WTC11 (cell line): ENCODE measurements around the gene TAAR8. TPM values are rescaled to one million over a fixed set of nuclear protein-coding genes. Genes with fewer than 3 reads are reported as not detected.

Source experiments
- ATAC-seq: fragments of 200-7000 bp; cut with Tn5 transposase; 2 replicates; pipeline ENCODE4 v1.10.0; 2021; ENCODE audit warnings: mild to moderate bottlenecking, moderate library complexity
- CTCF ChIA-PET: fragments of 300-600 bp; sonication (Branson Sonifier 250); formaldehyde crosslinking; loops from one replicate; lab custom pipeline; 2021; ENCODE audit warnings: antibody characterized with exemption; lab: Charles Lee
- POLR2A ChIA-PET: fragments of 350-600 bp; sonication (Branson Sonifier 250); formaldehyde crosslinking; loops from one replicate; lab custom pipeline; 2021; ENCODE audit warnings: antibody characterized with exemption; lab: Charles Lee
- DNase-seq: peaks from one replicate; pipeline ENCODE4 v3.0.0; 2021; ENCODE audit warnings: low spot score
- H3K27ac Mint-ChIP-seq: 2 replicates; pipeline ENCODE4 v1.8.0; 2021; ENCODE audit warnings: mixed read lengths
- H3K27me3 Mint-ChIP-seq: 2 replicates; pipeline ENCODE4 v1.8.0; 2021; ENCODE audit warnings: low read depth, mild to moderate bottlenecking, moderate library complexity, mixed read lengths
- H3K36me3 Mint-ChIP-seq: 2 replicates; pipeline ENCODE4 v1.8.0; 2021; ENCODE audit warnings: mixed read lengths
- H3K4me1 Mint-ChIP-seq: 2 replicates; pipeline ENCODE4 v1.8.0; 2022; ENCODE audit warnings: mixed read lengths
- H3K4me3 Mint-ChIP-seq: 2 replicates; pipeline ENCODE4 v1.8.0; 2021; ENCODE audit warnings: mild to moderate bottlenecking, moderate library complexity, mixed read lengths
- H3K9me3 Mint-ChIP-seq: 2 replicates; pipeline ENCODE4 v1.8.0; 2021; ENCODE audit warnings: mixed read lengths
- CREB1 ChIP-seq: sonication (generic); formaldehyde crosslinking; IDR thresholded peaks from 2 replicates; pipeline ENCODE4 v1.8.0; 2023; ENCODE audit warnings: mild to moderate bottlenecking, missing genetic modification reagents
- CREM ChIP-seq: sonication (generic); formaldehyde crosslinking; IDR thresholded peaks from 2 replicates; pipeline ENCODE4 v1.8.1; 2022; ENCODE audit warnings: mild to moderate bottlenecking, missing genetic modification reagents, moderate library complexity
- ELF4 ChIP-seq: sonication (generic); formaldehyde crosslinking; IDR thresholded peaks from 2 replicates; pipeline ENCODE4 v1.8.1; 2022; ENCODE audit warnings: low read depth, mild to moderate bottlenecking, moderate library complexity, missing genetic modification reagents
- ETV6 ChIP-seq: sonication (generic); formaldehyde crosslinking; IDR thresholded peaks from 2 replicates; pipeline ENCODE4 v1.8.1; 2022; ENCODE audit warnings: mild to moderate bottlenecking, missing genetic modification reagents
- FOXK1 ChIP-seq: sonication (generic); formaldehyde crosslinking; IDR thresholded peaks from 2 replicates; pipeline ENCODE4 v1.8.0; 2022; ENCODE audit warnings: mild to moderate bottlenecking, moderate library complexity, missing genetic modification reagents
- FOXP1 ChIP-seq: sonication (generic); formaldehyde crosslinking; IDR thresholded peaks from 2 replicates; pipeline ENCODE4 v1.8.0; 2022; ENCODE audit warnings: missing genetic modification reagents, mild to moderate bottlenecking, moderate library complexity, borderline replicate concordance
- GTF2I ChIP-seq: fragments of 250-450 bp; sonication (Bioruptor Pico); conservative IDR thresholded peaks from 2 replicates; pipeline ENCODE4 v1.4.0; 2021; ENCODE audit warnings: mild to moderate bottlenecking
- IRF2 ChIP-seq: sonication (generic); formaldehyde crosslinking; IDR thresholded peaks from 2 replicates; pipeline ENCODE4 v1.8.0; 2022; ENCODE audit warnings: low read depth, missing genetic modification reagents, borderline replicate concordance
- JAZF1 ChIP-seq: fragments of 250-450 bp; sonication (Bioruptor Pico); IDR thresholded peaks from 2 replicates; pipeline ENCODE4 v1.9.0; 2021; ENCODE audit warnings: moderate library complexity, mild to moderate bottlenecking, inconsistent platforms
- MYBL2 ChIP-seq: sonication (generic); formaldehyde crosslinking; IDR thresholded peaks from 2 replicates; pipeline ENCODE4 v1.8.1; 2023; ENCODE audit warnings: mild to moderate bottlenecking, moderate library complexity, missing genetic modification reagents
- NR1H2 ChIP-seq: sonication (generic); formaldehyde crosslinking; IDR thresholded peaks from 2 replicates; pipeline ENCODE4 v1.9.0; 2021; ENCODE audit warnings: mild to moderate bottlenecking, moderate library complexity, missing genetic modification reagents
- TCF7 ChIP-seq: sonication (generic); formaldehyde crosslinking; IDR thresholded peaks from 2 replicates; pipeline ENCODE4 v1.8.0; 2022; ENCODE audit warnings: mild to moderate bottlenecking, low read depth, missing genetic modification reagents, moderate library complexity
- ZNF138 ChIP-seq: sonication (generic); formaldehyde crosslinking; conservative IDR thresholded peaks from 2 replicates; pipeline ENCODE4 v1.8.1; 2022; ENCODE audit warnings: mild to moderate bottlenecking, moderate library complexity, missing genetic modification reagents
- ZNF232 ChIP-seq: sonication (generic); formaldehyde crosslinking; IDR thresholded peaks from 2 replicates; pipeline ENCODE4 v1.8.0; 2022; ENCODE audit warnings: mild to moderate bottlenecking, missing genetic modification reagents
- ZNF396 ChIP-seq: fragments of 250-450 bp; sonication (Bioruptor Pico); IDR thresholded peaks from 2 replicates; pipeline ENCODE4 v1.8.0; 2021; ENCODE audit warnings: mild to moderate bottlenecking, moderate library complexity, borderline replicate concordance
- ZNF416 ChIP-seq: fragments of 250-450 bp; sonication (Bioruptor Pico); IDR thresholded peaks from 2 replicates; pipeline ENCODE4 v1.9.0; 2021; ENCODE audit warnings: mild to moderate bottlenecking, inconsistent platforms
- total RNA-seq: library from RNA; stranded (reverse); gene quantifications from 3 replicates; pipeline ENCODE4 v1.2.3, GENCODE V29; 2021
- TF ChIP-seq, protein P1 (sequence below): fragments of 250-450 bp; sonication (Bioruptor Pico); IDR thresholded peaks from 2 replicates; pipeline ENCODE4 v1.9.0; 2021; ENCODE audit warnings: mild to moderate bottlenecking
- TF ChIP-seq, protein P2 (sequence below): sonication (generic); formaldehyde crosslinking; IDR thresholded peaks from 2 replicates; pipeline ENCODE4 v1.8.0; 2022; ENCODE audit warnings: mild to moderate bottlenecking, missing genetic modification reagents
- TF ChIP-seq, protein P3 (sequence below): sonication (generic); formaldehyde crosslinking; IDR thresholded peaks from 2 replicates; pipeline ENCODE4 v1.8.0; 2023; ENCODE audit warnings: missing genetic modification reagents, mild to moderate bottlenecking, borderline replicate concordance
- TF ChIP-seq, protein P4 (sequence below): sonication (generic); formaldehyde crosslinking; IDR thresholded peaks from 2 replicates; pipeline ENCODE4 v1.8.1; 2023; ENCODE audit warnings: mild to moderate bottlenecking, missing genetic modification reagents, moderate library complexity
- TF ChIP-seq, protein P5 (sequence below): sonication (generic); formaldehyde crosslinking; IDR thresholded peaks from 2 replicates; pipeline ENCODE4 v1.8.0; 2022; ENCODE audit warnings: mild to moderate bottlenecking, missing genetic modification reagents
- TF ChIP-seq, protein P6 (sequence below): sonication (generic); formaldehyde crosslinking; conservative IDR thresholded peaks from 2 replicates; pipeline ENCODE4 v1.8.1; 2022; ENCODE audit warnings: mild to moderate bottlenecking, missing genetic modification reagents
- TF ChIP-seq, protein P7 (sequence below): fragments of 250-450 bp; sonication (Bioruptor Pico); IDR thresholded peaks from 2 replicates; pipeline ENCODE4 v2.1.2; 2022; ENCODE audit warnings: mild to moderate bottlenecking, moderate library complexity

Gene TAAR8
- total RNA-seq, 1 experiment from 2014 or later = not detected

DNA sequence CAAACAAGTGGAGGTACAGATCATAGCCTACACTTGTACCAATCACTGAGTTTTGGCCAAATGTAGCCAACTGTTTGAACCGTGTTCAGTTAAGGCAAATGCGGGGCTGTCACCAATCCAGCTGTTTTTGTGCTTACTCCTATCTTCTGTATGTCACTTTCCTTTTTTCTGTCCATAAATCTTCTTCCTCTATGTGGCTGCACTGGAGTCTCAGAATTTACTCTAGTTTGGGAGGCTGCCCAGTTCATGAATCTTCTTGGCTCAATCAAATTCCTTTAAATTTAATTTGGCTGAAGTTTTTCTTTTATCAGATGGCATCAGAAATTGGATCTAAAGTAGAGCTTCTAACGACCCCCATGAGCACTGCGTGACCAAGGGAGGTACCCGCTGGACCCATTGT is 27.8 kb upstream of the TAAR8 start (continued):
- TF ChIP-seq, protein P1, sequence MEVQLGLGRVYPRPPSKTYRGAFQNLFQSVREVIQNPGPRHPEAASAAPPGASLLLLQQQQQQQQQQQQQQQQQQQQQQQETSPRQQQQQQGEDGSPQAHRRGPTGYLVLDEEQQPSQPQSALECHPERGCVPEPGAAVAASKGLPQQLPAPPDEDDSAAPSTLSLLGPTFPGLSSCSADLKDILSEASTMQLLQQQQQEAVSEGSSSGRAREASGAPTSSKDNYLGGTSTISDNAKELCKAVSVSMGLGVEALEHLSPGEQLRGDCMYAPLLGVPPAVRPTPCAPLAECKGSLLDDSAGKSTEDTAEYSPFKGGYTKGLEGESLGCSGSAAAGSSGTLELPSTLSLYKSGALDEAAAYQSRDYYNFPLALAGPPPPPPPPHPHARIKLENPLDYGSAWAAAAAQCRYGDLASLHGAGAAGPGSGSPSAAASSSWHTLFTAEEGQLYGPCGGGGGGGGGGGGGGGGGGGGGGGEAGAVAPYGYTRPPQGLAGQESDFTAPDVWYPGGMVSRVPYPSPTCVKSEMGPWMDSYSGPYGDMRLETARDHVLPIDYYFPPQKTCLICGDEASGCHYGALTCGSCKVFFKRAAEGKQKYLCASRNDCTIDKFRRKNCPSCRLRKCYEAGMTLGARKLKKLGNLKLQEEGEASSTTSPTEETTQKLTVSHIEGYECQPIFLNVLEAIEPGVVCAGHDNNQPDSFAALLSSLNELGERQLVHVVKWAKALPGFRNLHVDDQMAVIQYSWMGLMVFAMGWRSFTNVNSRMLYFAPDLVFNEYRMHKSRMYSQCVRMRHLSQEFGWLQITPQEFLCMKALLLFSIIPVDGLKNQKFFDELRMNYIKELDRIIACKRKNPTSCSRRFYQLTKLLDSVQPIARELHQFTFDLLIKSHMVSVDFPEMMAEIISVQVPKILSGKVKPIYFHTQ (CRISPR knock-in tag) = no peak
- no peak for TF ChIP-seq MYBL2 (CRISPR knock-in tag)
- TF ChIP-seq ZNF138 (CRISPR knock-in tag) = no peak
- TF ChIP-seq ELF4 (CRISPR knock-in tag) = no peak
- no peak for TF ChIP-seq NR1H2 (CRISPR knock-in tag)
- TF ChIP-seq ZNF416 (CRISPR knock-in tag) = no peak
- no peak for TF ChIP-seq TCF7 (CRISPR knock-in tag)
- TF ChIP-seq, protein P2, sequence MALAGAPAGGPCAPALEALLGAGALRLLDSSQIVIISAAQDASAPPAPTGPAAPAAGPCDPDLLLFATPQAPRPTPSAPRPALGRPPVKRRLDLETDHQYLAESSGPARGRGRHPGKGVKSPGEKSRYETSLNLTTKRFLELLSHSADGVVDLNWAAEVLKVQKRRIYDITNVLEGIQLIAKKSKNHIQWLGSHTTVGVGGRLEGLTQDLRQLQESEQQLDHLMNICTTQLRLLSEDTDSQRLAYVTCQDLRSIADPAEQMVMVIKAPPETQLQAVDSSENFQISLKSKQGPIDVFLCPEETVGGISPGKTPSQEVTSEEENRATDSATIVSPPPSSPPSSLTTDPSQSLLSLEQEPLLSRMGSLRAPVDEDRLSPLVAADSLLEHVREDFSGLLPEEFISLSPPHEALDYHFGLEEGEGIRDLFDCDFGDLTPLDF (CRISPR knock-in tag) = no peak

DNA sequence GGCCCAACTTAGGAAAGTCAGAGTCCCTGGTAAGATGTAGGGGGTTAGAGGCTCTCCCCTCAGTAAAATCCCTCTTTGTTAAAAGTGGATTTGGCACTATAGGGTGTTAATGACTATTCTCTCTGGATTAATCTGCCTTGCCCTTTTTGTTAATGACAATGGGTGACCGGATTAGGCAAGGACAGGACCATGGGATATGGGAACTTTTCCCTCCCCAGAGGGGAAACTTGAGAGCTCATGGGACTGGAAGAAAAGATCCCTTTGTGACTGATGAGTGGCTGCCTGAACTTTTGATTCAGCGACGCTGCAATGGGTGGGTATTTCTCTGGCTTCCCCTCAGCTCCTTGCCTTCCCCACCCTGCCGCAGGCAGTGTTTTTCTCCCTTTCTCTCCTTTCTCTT is 26.6 kb upstream of the TAAR8 start:
- Mint-ChIP-seq H3K27me3 (peaks cover 10% of the 10 kb centered on the region), H3K27ac (no peak overlapping the region; the same call in 1 of the 2 replicates), H3K4me3 (no peak overlapping the region), H3K9me3 (no peaks in the 10 kb centered on the region), H3K4me1 (peaks cover 11% of the 10 kb centered on the region), H3K36me3 (no peaks in the 10 kb centered on the region)
- ATAC-seq = peak; percentile 73
- ChIA-PET CTCF (interaction anchor here (1.0 to 1.4 kb wide), 2 partner anchors 189 to 242 kb away, joined by 3 to 5 read pairs; no protein-coding TSS in a partner anchor), POLR2A (no interaction called here)
- TF ChIP-seq, protein P3, sequence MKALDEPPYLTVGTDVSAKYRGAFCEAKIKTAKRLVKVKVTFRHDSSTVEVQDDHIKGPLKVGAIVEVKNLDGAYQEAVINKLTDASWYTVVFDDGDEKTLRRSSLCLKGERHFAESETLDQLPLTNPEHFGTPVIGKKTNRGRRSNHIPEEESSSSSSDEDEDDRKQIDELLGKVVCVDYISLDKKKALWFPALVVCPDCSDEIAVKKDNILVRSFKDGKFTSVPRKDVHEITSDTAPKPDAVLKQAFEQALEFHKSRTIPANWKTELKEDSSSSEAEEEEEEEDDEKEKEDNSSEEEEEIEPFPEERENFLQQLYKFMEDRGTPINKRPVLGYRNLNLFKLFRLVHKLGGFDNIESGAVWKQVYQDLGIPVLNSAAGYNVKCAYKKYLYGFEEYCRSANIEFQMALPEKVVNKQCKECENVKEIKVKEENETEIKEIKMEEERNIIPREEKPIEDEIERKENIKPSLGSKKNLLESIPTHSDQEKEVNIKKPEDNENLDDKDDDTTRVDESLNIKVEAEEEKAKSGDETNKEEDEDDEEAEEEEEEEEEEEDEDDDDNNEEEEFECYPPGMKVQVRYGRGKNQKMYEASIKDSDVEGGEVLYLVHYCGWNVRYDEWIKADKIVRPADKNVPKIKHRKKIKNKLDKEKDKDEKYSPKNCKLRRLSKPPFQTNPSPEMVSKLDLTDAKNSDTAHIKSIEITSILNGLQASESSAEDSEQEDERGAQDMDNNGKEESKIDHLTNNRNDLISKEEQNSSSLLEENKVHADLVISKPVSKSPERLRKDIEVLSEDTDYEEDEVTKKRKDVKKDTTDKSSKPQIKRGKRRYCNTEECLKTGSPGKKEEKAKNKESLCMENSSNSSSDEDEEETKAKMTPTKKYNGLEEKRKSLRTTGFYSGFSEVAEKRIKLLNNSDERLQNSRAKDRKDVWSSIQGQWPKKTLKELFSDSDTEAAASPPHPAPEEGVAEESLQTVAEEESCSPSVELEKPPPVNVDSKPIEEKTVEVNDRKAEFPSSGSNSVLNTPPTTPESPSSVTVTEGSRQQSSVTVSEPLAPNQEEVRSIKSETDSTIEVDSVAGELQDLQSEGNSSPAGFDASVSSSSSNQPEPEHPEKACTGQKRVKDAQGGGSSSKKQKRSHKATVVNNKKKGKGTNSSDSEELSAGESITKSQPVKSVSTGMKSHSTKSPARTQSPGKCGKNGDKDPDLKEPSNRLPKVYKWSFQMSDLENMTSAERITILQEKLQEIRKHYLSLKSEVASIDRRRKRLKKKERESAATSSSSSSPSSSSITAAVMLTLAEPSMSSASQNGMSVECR (CRISPR knock-in tag) = no peak
- TF ChIP-seq, protein P4, sequence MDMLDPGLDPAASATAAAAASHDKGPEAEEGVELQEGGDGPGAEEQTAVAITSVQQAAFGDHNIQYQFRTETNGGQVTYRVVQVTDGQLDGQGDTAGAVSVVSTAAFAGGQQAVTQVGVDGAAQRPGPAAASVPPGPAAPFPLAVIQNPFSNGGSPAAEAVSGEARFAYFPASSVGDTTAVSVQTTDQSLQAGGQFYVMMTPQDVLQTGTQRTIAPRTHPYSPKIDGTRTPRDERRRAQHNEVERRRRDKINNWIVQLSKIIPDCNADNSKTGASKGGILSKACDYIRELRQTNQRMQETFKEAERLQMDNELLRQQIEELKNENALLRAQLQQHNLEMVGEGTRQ = no peak
- TF ChIP-seq, protein P5, sequence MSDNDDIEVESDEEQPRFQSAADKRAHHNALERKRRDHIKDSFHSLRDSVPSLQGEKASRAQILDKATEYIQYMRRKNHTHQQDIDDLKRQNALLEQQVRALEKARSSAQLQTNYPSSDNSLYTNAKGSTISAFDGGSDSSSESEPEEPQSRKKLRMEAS (CRISPR knock-in tag) = no peak
- no peak for TF ChIP-seq CREB1
- no peak for TF ChIP-seq JAZF1 (CRISPR knock-in tag)
- no peak for TF ChIP-seq FOXK1
- no peak for TF ChIP-seq IRF2 (CRISPR knock-in tag)
- no peak for TF ChIP-seq ZNF232 (CRISPR knock-in tag)
- TF ChIP-seq, protein P6, sequence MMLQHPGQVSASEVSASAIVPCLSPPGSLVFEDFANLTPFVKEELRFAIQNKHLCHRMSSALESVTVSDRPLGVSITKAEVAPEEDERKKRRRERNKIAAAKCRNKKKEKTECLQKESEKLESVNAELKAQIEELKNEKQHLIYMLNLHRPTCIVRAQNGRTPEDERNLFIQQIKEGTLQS (CRISPR knock-in tag) = no peak
- TF ChIP-seq, protein P2 (CRISPR knock-in tag) = no peak
- TF ChIP-seq FOXP1 = no peak
- no peak for TF ChIP-seq GTF2I (CRISPR knock-in tag)
- no peak for TF ChIP-seq CREM (CRISPR knock-in tag)
- TF ChIP-seq, protein P7, sequence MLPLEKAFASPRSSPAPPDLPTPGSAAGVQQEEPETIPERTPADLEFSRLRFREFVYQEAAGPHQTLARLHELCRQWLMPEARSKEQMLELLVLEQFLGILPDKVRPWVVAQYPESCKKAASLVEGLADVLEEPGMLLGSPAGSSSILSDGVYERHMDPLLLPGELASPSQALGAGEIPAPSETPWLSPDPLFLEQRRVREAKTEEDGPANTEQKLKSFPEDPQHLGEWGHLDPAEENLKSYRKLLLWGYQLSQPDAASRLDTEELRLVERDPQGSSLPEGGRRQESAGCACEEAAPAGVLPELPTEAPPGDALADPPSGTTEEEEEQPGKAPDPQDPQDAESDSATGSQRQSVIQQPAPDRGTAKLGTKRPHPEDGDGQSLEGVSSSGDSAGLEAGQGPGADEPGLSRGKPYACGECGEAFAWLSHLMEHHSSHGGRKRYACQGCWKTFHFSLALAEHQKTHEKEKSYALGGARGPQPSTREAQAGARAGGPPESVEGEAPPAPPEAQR (CRISPR knock-in tag) = no peak
- no peak for TF ChIP-seq ETV6 (CRISPR knock-in tag)
- TF ChIP-seq ZNF396 = no peak
- DNase-seq = no peak
